Neuronal stem cell (in vitro differentiated cells): ENCODE results near the gene CAPN15.

Experiments used
- DNase-seq: peaks from one replicate; pipeline ENCODE4 v3.0.0-alpha.2; 2013; ENCODE audit warnings: low spot score
- H2AFZ ChIP-seq: one replicate; pipeline ENCODE4 v1.6.1; 2013; ENCODE audit warnings: mild to moderate bottlenecking, low read length, inconsistent platforms
- H2AK5ac ChIP-seq: 2 replicates; pipeline ENCODE4 v1.6.1; 2013; ENCODE audit warnings: low read depth, mild to moderate bottlenecking, inconsistent platforms, low read length, moderate library complexity, mixed read lengths
- H2BK120ac ChIP-seq: 2 replicates; pipeline ENCODE4 v1.6.1; 2013; ENCODE audit warnings: low read depth, mild to moderate bottlenecking, inconsistent platforms, low read length, moderate library complexity, mixed read lengths
- H2BK12ac ChIP-seq: one replicate; pipeline ENCODE4 v1.6.1; 2013; ENCODE audit warnings: low read length, inconsistent platforms
- H2BK15ac ChIP-seq: 2 replicates; pipeline ENCODE4 v1.6.1; 2013; ENCODE audit warnings: mild to moderate bottlenecking, low read length, inconsistent platforms, mixed read lengths
- H2BK5ac ChIP-seq: one replicate; pipeline ENCODE4 v1.6.1; 2013; ENCODE audit warnings: inconsistent platforms, mild to moderate bottlenecking, low read length, moderate library complexity
- H3K14ac ChIP-seq: one replicate; pipeline ENCODE4 v1.6.1; 2013; ENCODE audit warnings: low read length, inconsistent platforms
- H3K18ac ChIP-seq: 2 replicates; pipeline ENCODE4 v1.6.1; 2013; ENCODE audit warnings: low read length, inconsistent platforms
- H3K23ac ChIP-seq: 2 replicates; pipeline ENCODE4 v1.6.1; 2013; ENCODE audit warnings: low read depth, mild to moderate bottlenecking, mixed read lengths, low read length, inconsistent platforms; ENCODE audit not compliant: poor library complexity
- H3K27ac ChIP-seq: replicated peaks from 3 replicates; pipeline ENCODE4 v1.5.1; 2013; ENCODE audit warnings: low read length, inconsistent platforms
- H3K27me3 ChIP-seq, 3 experiments: 2 replicates each; pipeline ENCODE4 v1.6.1; 2013; ENCODE audit warnings: low read length in 3 of 3, mild to moderate bottlenecking in 2 of 3, inconsistent platforms in 1 of 3, low read depth in 1 of 3, mixed read lengths in 1 of 3, moderate library complexity in 1 of 3; ENCODE audit not compliant: control insufficient read depth in 3 of 3, insufficient read depth in 3 of 3
- H3K36me3 ChIP-seq, 2 donors: replicated peaks in 1 of 2; 2 replicates each; pipeline ENCODE4 v1.6.1; 2013; ENCODE audit warnings: low read length in 2 of 2; ENCODE audit not compliant: control insufficient read depth in 2 of 2, insufficient read depth in 2 of 2
- H3K4ac ChIP-seq: 2 replicates; pipeline ENCODE4 v1.6.1; 2013; ENCODE audit warnings: inconsistent platforms, mild to moderate bottlenecking, low read length, moderate library complexity
- H3K4me1 ChIP-seq, 2 donors: 1 replicate in 1 of 2; 2 replicates in 1 of 2; pipeline ENCODE4 v1.6.1; 2013; ENCODE audit warnings: low read length in 2 of 2, low read depth in 1 of 2; ENCODE audit not compliant: control insufficient read depth in 2 of 2, insufficient read depth in 1 of 2
- H3K4me2 ChIP-seq: one replicate; pipeline ENCODE4 v1.6.1; 2013; ENCODE audit warnings: mild to moderate bottlenecking, low read length, inconsistent platforms; ENCODE audit not compliant: insufficient read depth, poor library complexity, severe bottlenecking
- H3K4me3 ChIP-seq, 2 donors: 2 replicates each; pipeline ENCODE4 v1.5.1; 2013; ENCODE audit warnings: low read length in 2 of 2, mild to moderate bottlenecking in 2 of 2, inconsistent platforms in 1 of 2, moderate library complexity in 1 of 2
- H3K79me1 ChIP-seq: one replicate; pipeline ENCODE4 v1.6.1; 2013; ENCODE audit warnings: low read depth, mild to moderate bottlenecking, inconsistent platforms, low read length, moderate library complexity
- H3K9ac ChIP-seq: one replicate; pipeline ENCODE4 v1.6.1; 2013; ENCODE audit warnings: mild to moderate bottlenecking, low read depth, low read length, inconsistent platforms; ENCODE audit not compliant: poor library complexity
- H3K9me3 ChIP-seq, 2 donors: replicated peaks in 1 of 2; 2 replicates each; pipeline versions ENCODE3 to v1.6.1; 2013; ENCODE audit warnings: low read length in 2 of 2, mild to moderate bottlenecking in 2 of 2, inconsistent platforms in 1 of 2, low read depth in 1 of 2, mixed read lengths in 1 of 2, moderate library complexity in 1 of 2; ENCODE audit not compliant: control insufficient read depth in 2 of 2, insufficient read depth in 1 of 2
- H4K8ac ChIP-seq: one replicate; pipeline ENCODE4 v1.6.1; 2013; ENCODE audit warnings: low read depth, mild to moderate bottlenecking, inconsistent platforms, low read length, moderate library complexity
- H4K91ac ChIP-seq: one replicate; pipeline ENCODE4 v1.6.1; 2013; ENCODE audit warnings: low read length, low read depth, mild to moderate bottlenecking, inconsistent platforms; ENCODE audit not compliant: poor library complexity
- WGBS, 2 donors: extraction: QIAGEN DNeasy Blood & Tissue Kit; methylation state at CpG; one replicate each; pipeline ENCODE4 v1.1.7; 2013; ENCODE audit warnings: missing lambda C conversion rate in 2 of 2, mixed read lengths in 1 of 2; ENCODE audit not compliant: insufficient read length in 2 of 2, insufficient replicate concordance in 1 of 2; ENCODE audit errors: extremely low coverage in 2 of 2; 5-methylcytosine and 5-hydroxymethylcytosine counted together

Gene CAPN15

GRCh38 chr16:569445-570254 is 42.1 kb downstream of the CAPN15 start, which contains the start of gene PIGQ:
Gene PIGQ, plus strand, starts transcription at chr16:569968. Its CDS starts 4,107 bp downstream, at chr16:574075.
- no peak within 1 kb of the TSS for H2BK120ac ChIP-seq
- H3K4me1 ChIP-seq: peaks cover 6 to 32% of the 10 kb centered on the region in 2 donors
- no peak within 1 kb of the TSS for H2BK12ac ChIP-seq
- peak within 1 kb of the TSS; percentile 73 for H3K4me2 ChIP-seq
- peak within 1 kb of the TSS; percentile 99 for H2AFZ ChIP-seq
- peak within 1 kb of the TSS; percentile 71 to 98 for H3K4me3 ChIP-seq
- H3K27me3 ChIP-seq: no peaks in the 10 kb centered on the region
- peak within 1 kb of the TSS; percentile 75 for H2BK15ac ChIP-seq
- peak within 1 kb of the TSS; percentile 89 for H3K4ac ChIP-seq
- H2AK5ac ChIP-seq: peak within 1 kb of the TSS; percentile 98
- peak within 1 kb of the TSS; percentile 71 for H3K14ac ChIP-seq
- H4K8ac ChIP-seq: peak within 1 kb of the TSS; percentile 65
- peaks cover 14 to 20% of the 10 kb centered on the region in 2 donors for H3K36me3 ChIP-seq
- peak within 1 kb of the TSS; percentile 87 for H2BK5ac ChIP-seq
- DNase-seq: peak; percentile 74
- H3K23ac ChIP-seq: peak within 1 kb of the TSS; percentile 85
- peak within 1 kb of the TSS; percentile 29 for H3K27ac ChIP-seq
- peak within 1 kb of the TSS; percentile 97 for H3K18ac ChIP-seq
- no peak within 1 kb of the TSS for H4K91ac ChIP-seq
- H3K9ac ChIP-seq: peak within 1 kb of the TSS; percentile 83
- peaks cover 25% of the 10 kb centered on the region for H3K79me1 ChIP-seq
- WGBS, 2 donors: no CpG with 5 or more reads among the region's 87 CpGs
- H3K9me3 ChIP-seq: no peaks in the 10 kb centered on the region

- Histone ChIP-seq H2BK15ac (no peak overlapping the region), H4K91ac (no peak overlapping the region), H3K4me1 (peaks cover 6 to 10% of the 10 kb centered on the region in 2 donors), H3K27ac (no peak overlapping the region), H3K9ac (no peak overlapping the region), H2AK5ac (no peak overlapping the region), H2BK5ac (no peak overlapping the region), H2BK120ac (no peak overlapping the region), H3K36me3 (peaks cover 19 to 39% of the 10 kb centered on the region in 2 donors), H3K9me3 (no peaks in the 10 kb centered on the region), H2BK12ac (no peak overlapping the region), H3K23ac (no peak overlapping the region), H4K8ac (no peak overlapping the region), H3K4me2 (no peak overlapping the region), H3K4me3 (no peak overlapping the region), H3K18ac (no peak overlapping the region), H3K14ac (no peak overlapping the region), H3K79me1 (peaks cover 27% of the 10 kb centered on the region), H3K27me3 (no peaks in the 10 kb centered on the region), H3K4ac (no peak overlapping the region), H2AFZ (no peak overlapping the region)
- no peak for DNase-seq
- WGBS, 2 donors: no CpG with 5 or more reads among the region's 27 CpGs
Measured at GRCh38 chr16:572865-573650, 45.5 kb downstream of the CAPN15 start.

- Histone ChIP-seq H3K36me3 (peaks cover 19 to 39% of the 10 kb centered on the region in 2 donors), H3K9me3 (no peaks in the 10 kb centered on the region), H3K27ac (no peak overlapping the region), H3K4me1 (peaks cover 2 to 5% of the 10 kb centered on the region in 2 donors), H4K91ac (no peak overlapping the region), H2AFZ (no peak overlapping the region), H3K23ac (no peak overlapping the region), H3K14ac (no peak overlapping the region), H3K18ac (no peak overlapping the region), H2BK12ac (no peak overlapping the region), H2BK5ac (no peak overlapping the region), H2BK120ac (no peak overlapping the region), H3K4me3 (no peak overlapping the region), H4K8ac (no peak overlapping the region), H2AK5ac (no peak overlapping the region), H3K9ac (no peak overlapping the region), H2BK15ac (no peak overlapping the region), H3K79me1 (peaks cover 27% of the 10 kb centered on the region), H3K4me2 (no peak overlapping the region), H3K27me3 (no peaks in the 10 kb centered on the region), H3K4ac (no peak overlapping the region)
- no CpG with 5 or more reads among the region's 46 CpGs for WGBS, 2 donors
- no peak for DNase-seq
Measured at GRCh38 chr16:574021-574760, 46.7 kb downstream of the CAPN15 start.
